GM18858 (cell line): ENCODE data around the gene AFAP1.

Source experiments
- ATAC-seq: cut with Tn5 transposase; IDR thresholded peaks from one replicate; pipeline ENCODE4 v1.9.1; 2021; ENCODE audit not compliant: unreplicated experiment

Gene AFAP1

DNA sequence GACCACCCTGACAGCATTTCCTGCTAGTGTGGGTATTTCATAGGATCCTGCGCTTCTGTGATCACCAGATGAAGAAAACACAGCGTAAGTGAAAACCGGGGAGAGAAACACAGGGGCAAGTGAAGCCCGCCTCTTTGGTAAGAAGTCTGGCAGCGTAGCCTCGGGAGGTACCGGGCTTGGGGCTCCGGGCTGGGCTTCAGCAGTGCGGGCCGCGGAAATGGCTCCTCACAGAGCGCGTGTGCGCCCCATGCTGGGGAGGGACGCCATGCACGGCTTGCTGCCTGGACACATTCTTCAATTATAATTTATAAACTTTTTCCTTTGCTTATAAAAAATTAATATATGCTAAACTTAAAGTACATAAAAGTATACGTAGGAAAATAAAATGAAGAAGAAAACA, 151.5 kb downstream of the AFAP1 start:
- no peak for ATAC-seq

DNA sequence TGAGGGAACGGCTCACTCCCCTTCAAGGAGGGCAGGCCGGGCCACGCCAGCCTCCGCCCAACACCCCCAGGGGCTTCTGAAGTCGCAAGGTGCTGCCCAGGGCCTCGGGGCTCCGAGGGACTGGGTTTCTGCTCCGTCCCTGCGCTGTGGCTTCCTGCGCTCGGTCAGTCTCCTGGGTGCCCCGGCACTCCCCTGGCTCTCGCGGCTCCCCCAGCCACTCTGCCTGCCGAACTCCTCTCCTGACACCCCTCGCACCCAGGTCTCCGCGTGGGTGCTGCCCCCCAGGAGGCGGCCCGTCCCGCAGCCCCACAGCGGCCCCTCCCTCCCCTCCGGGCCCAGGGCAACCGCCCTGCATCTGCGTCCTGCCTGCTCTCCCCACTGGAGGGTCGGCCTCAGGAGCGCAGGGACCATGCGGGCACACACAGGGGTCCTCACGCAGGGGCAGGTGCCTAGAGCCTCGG, 151.9 kb downstream of the AFAP1 start:
- ATAC-seq, result no peak

DNA sequence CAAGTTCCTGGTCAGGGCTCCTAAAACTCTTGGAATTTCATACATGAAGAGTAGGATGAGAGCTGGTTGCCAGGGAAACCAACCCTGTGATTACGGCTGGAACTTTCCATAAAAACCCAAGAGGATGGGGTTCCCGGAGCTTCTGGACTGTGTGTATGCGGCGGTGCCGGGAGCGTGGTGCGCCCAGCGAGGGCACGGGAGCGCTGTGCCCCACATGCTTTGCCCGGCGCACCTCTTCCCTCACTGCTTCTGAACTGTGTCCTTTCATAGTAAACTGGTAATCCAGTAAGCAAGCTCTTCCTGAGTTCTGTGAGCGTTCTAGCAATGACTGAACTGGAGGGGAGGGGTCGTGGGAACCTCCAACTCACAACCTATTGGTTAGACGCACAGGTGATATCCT, 152.6 kb downstream of the AFAP1 start:
- no peak for ATAC-seq

DNA sequence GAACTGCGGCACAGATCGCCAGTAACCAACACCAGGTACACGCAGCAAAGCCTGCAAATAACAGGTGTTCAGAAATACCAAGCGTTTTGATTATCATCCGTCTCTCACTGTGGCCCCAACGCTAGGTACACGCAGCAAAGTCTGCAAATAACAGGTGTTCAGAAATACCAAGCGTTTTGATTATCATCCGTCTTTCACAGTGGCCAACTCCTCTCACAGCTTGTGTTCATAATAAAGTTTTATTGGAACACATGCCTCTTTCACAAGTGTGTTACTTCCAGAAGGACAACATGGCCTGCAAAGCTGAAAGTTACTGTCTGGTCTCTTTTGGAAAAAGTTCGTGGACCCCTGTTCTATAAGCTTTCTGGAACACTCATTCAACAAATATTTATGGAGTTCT, 153.1 kb downstream of the AFAP1 start:
- ATAC-seq, result no peak

DNA sequence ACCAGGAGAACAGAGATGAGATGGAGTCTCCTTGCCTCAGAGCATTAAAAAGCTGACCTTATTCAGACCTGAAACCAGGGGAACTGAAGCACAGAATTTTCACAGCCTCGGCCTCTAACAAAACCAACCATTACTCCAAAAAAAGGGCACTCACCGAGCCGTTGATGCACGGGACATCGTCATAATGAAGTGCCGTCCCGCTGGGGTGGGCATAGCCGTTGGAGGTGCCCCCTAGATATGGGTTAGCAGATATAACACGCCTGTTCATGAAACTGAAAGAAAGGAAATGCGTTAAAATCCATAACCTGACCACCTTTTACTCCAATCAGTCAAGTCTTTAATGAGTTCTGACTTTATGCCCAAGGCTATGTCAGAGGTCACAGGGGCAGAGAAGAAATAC, 153.6 kb downstream of the AFAP1 start:
- no peak for ATAC-seq

DNA sequence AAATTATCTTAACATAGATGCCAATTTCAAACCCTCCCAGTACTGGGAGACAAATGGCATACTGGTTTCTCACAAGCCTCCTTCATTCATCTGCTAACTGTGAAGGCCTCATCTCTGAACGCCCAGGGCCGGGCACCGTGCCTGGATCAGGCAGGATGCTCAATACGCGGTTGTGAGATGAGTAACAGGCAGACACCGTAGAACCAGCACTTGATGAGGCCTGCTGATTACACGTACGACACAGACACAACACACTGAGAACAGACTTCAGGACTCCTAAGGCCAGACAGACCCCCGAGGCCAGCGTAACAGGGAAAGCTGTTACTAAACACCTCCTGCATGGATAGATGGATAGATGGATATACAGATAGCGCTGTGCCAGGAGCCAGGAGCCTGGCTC, 154.6 kb downstream of the AFAP1 start:
- no peak for ATAC-seq

DNA sequence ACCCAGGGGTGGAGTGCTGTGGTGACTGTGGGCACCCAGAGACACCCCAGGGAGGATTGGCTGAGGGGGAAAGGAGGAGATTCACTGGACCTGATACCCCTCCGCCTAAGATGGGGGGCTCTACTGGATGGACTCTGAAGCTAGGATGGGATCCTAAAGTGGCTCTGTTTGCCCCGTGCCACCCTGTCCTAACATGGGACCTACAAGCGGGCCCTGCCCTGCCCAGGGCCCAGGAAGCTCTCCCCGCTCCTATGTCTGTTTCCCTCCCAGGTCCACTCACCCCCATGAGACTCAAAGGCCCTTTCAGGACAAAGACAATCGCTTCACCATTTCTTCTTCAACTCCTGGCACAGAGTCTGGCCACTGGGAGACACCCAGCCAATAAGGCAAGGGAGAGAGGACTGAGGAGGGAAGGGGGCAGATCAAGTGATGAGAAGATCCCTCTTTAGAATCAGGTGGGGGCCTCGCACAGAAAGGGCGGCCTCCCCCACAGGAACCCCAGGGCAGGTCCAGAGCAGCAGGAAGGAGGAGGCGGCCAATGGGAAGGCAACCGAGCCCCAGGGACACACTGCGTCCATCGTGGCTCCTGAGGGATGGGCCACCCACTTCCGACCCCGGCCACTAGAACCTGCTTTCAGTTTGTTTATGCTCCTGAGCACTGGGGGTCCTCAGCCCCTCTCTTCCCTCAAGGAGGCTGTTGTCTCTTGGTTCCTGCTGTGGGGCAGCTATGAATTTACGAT, 155.4 kb downstream of the AFAP1 start:
- no peak for ATAC-seq

DNA sequence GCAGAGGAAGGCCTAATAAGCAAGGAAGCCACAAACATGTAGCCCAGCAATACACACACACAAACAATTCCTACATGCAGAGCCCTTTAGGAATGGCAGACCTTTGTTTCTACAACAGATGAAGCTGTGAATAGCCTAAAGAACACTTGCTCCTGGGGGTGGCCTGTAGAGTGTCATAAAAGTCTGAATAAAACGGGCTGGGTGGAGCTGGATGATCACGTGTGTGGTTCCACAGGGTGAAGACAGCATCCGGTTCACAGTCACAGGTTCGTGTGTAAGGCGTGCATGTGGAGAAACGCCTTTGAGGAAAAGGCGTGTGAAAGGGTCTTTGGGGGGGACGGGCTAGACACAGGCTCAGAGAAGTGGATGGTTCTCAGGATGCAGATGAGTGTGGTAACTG, 156.1 kb downstream of the AFAP1 start:
- ATAC-seq, result no peak

DNA sequence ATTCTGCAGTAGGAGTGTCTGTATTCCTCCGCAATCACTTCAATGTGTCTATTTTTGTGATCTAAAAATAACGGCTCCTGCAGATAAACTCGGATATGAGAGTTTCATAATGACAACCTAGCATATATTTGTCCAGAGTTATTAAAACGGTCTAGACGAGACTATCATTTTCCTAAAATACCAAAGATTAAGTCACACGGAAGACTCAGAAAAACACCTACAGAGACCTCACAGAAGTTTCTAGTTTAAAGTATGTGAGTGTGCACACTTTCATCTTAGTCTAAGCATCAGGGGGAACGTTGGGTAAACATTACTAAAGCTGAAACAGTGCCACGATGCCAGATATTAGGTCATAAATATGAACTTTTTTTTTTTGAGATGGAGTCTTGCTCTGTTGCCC, 156.9 kb downstream of the AFAP1 start:
- no peak for ATAC-seq

DNA sequence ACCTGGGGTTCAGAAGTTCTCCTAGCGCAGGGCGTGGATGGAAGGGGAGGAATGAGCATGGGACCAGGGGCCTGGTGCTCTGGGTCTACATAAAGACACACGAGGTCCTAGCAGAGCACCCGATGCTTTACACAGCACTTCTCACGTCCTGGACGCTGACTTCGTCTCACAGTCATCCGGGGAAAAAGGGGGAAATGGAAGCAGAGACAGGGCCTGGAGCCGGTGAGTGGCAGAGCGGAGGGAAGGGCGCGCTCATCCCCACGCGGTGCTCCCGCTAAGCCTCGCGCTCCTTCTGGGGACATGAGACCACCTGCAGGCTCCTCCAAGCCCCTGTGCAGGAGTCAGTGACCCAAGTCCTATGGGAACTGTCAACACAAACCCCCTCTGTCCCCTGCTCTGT, 157.7 kb downstream of the AFAP1 start:
- ATAC-seq, result no peak

DNA sequence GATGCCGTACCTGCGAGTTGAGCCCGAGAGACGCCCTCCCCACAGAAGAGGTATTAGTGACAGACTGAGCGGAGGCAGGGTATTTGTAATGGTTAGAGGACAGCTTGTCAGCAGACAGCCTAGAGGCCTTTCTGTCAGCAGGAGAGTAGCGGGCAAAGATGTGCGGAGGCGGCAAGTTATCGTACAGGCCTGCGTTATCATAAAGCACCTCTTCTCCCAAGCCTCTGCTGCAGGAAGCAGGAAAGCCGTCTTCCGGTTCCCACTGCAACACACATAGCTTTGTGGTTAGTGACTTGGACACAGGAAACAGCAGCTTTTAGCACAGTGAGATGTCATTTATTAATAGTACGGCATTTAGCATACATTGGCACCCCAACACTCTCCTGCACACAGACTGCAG, 158.3 kb downstream of the AFAP1 start:
- no peak for ATAC-seq

DNA sequence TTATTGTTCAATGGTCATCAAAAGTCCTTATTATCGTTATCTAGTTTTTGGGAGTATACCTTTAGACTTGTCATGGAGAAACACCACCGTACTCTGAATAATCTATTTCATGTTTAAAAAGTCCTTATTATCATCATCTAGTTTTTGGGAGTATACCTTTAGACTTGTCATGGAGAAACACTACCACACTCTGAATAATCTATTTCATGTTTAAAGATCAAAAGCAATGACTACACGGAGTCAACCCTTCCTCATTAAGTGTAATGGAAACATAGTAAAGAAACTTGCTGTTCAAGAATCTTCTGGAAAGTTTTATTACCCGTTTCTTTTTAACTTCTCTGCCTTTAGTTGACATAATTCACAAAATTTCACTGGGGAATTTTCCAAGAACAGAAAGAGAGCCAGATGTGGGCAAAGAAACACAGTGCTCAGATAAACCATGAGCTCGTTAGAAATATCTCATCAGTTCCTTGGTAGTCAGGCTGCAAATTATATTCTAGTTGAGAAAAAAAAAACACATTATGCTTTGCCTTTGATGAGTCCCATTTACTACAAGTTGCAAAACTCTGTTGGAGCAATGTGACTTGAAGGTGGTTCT, 158.8 kb downstream of the AFAP1 start:
- ATAC-seq, result no peak

DNA sequence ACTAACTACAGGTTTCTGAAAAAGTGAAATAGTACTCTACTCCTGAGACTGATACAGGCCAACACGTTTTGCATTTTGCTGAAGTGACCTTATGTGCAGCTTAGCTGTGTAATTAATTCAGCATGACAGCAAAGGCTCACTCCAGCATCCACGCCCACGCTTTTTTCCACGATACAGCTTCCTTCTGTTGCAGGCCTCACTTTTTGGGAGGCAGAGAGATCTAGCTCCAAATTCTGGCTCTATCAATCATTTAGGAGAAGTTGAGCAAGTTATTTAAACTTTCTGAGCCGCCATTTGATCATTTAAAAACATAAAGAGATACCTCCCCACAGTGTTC, 160.3 kb downstream of the AFAP1 start:
- ATAC-seq, result no peak

DNA sequence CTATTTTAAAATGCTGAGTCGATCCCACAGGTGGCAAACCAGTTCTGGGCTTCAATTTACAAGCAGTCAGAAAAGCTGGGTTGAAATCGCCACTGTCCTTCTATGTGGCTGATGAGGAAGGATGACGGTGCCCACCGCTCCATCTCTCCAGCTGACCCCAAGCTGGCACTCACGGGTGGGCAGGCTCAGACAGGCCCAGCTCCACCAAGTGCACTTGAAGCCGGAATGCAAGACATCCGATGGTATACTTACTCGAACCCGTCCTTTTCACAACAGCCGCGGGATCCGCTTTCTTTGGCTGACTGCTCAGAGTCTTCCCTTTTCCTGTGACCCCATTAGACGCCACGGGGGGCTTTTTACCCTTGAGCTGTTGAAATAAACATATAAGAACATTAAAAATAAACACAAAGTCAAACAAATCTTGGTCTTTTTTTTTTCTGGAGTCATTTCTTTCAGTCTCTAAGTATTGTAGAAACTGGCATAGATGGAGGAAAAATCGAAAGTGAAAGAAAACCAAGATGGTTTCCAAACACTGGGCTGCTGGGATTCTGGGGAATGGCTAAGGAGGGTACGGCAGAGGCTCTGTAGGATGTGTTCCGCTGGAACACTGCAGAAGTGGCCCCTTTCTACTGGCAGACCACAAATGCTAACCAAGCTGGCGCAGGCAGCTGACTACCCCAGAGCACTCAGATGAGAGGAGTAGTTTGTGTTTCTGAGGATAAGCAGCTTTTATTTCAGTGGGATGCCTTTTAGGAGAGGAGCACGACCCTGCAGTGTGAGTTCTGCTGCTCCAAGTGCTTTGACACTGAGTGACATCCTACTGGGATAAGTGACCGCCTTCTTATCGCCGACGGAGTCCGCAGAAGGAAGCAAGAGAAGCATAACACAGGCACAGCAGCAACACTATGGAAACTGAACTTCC, 160.9 kb downstream of the AFAP1 start:
- ATAC-seq, result no peak

DNA sequence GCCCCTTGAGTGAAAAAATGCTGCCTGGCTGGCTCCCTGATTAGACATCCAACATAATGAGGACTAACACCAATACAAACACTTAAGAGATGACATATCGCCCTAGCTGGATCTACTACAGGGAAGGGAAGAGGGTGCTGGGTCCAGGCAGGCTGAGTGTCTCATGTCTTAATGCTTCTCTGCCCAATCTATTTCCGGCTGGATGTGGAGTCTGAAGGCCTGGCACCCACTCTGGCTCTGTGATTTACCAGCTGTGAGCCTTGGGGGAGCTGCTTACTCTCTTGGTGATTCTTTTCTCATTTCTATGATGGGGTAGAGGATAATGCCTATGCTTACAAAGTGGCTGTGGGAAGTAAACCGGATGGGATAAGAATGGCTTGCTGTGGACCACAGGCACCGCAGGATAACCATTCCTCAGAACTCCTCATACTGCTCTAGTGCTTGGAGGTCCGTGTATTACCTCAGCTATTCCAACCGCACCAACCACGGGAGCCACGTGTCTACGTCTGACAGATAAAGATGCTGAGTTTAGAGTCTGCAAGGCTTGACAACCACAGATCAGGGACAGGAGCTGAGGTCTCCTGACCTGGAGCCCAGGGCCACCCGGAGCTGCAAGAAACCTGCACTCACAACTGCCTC, 161.7 kb downstream of the AFAP1 start:
- ATAC-seq, result no peak

DNA sequence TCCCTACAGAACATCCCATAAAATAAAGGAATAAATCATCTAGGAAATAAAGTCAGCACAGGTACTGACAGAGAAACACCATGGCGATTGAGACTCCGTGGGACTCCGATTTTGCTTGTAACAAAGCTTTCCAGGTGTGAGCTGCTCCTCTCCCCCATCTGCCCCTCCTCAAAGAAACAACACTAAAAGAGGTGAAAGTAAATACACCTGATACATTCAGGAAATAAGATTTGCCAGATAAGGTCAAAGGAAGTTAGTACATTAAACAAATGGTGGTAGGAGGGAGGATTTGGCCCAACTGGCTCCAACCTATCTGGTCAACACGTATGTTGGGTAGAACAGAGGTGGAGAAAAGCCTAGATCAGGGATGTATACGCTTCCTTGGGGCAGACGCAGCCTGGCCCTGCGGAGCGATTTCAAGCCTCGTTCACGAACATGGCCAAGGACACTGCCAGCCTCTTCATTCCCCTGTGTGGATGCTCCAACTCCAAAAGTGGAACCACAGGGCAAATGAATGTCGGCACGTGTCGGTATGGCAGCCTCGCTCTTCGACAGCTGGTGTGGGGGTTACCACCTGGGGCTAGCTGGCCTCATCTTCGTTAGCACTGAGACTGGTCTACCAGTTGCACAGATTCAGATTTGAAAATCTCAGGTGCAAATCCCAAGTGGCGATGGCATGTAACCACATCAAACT, 162.5 kb downstream of the AFAP1 start:
- ATAC-seq, result no peak

DNA sequence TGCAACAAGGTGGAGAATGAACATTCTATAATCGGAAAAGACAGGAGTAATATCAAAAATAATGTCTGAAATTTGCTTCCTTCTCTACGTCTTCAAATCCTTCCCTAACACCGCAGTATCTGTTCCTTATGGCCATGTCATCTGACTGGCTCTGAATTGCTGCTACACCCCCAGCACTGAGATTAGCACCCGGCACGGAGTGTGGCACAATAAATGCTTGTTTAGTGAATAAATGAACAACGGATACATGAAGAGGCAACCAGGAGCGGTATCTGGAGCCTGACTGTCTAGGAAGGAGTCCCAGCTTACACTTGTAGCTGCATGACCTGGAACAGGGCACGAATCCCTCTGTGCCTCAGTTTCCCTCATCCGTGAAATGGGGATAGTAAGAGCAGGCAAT, 164.3 kb downstream of the AFAP1 start:
- no peak for ATAC-seq

DNA sequence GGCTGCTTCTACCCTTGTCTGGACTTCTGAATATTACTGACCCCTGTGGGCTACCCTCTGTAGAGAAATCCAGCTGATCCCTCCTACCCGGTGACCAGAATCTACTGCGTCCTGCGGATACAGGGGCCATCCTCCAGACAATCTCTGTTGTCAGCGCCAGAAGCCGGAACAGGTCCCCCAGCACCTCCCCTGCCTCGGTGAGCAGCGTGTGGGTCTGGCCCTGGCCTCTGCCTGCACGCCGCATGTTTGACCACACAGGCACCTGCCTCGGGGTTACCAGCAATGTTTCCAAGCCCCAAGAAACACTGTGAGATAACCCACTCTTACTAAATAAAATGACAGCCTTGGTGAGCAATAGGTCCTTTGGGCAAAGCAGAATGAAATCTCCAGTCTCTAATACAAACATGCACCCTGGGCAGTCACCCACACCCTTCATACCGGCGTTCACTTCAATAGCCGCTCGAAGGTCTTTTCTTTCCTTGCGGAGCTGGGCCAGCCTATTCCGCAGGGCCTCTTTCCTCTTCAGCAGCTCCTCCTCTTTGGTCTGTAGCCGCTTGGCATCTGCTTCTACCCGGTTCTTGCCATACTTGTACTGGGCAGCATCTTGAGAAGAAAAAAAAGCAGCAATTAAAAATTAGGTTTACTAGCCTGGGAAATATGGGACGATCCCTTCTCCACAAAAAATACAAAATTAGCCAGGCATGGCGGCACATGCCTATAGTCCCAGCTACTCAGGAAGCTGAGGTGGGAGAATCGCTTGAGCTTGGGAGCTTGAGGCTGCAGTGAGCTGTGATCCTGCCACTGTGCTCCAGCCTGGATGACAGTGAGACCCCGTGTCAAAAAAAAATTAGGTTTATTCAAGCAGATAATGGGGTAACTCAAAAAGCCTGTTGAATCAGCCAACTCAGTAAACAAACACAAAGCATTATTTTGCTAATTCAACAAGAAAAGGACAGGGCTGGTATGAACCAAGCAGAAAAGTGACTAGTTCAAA, 165.1 kb downstream of the AFAP1 start:
- ATAC-seq, result no peak

DNA sequence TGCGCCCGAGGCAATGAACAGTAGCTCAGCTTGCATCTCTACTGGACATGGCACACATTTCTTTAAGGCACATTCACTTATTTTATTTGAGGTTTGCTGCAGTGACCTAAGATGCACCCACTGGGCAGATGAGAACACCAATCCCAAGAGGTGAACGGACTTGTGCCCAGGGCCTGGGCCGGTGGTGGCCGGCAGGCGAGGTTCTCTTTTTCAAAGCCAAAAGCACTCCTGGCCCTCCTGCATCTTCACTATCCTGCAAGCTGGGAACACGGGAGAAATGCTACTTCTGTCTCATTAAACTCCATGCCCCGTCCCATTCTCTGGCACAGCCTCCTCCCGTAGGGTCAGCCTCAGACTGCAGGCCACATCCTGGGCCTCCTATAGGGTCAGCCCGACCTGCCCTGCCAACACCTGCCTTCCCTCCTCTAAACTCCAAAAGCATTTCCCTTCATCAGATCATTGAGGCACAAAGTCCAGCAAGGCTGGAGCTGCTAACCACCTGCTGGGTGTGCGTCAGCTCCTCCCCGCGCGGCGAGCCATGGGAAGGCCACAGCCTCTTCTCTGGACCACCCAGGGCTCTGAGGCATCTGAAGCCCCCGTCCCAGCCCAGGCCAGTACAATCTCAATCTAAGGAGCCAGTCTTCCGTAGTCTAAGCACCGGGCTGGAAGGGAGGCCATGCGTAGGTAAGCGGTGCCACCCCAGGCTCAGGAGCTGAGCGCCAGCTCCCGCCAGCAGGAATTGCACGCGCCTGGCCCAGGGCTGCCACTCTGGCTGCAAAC, 166.1 kb downstream of the AFAP1 start:
- no peak for ATAC-seq
